Esophagus muscularis mucosa (tissue), 3 donors: ENCODE data around the gene CNTNAP2.

ENCODE experiments used
- CTCF ChIP-seq, 3 experiments: fragments of 200-600 bp in 2 of 3; fragments of 450-650 bp in 1 of 3; sonication (generic) in 2 of 3; IDR thresholded peaks; one replicate each; pipeline ENCODE4 v1.5.1; 2017 to 2019; ENCODE audit warnings: antibody characterized with exemption in 3 of 3, mild to moderate bottlenecking in 2 of 3, moderate library complexity in 1 of 3
- POLR2AphosphoS5 ChIP-seq, 2 donors: sonication (generic); formaldehyde crosslinking; IDR thresholded peaks; one replicate each; pipeline ENCODE4 v1.6.1; 2017; ENCODE audit warnings: antibody characterized with exemption in 2 of 2

GRCh38 chr7:146713205-146713604 is 596.6 kb downstream of the CNTNAP2 start:
- TF ChIP-seq CTCF (IDR thresholded peaks at IDR 0.05) (no peak), POLR2AphosphoS5 (IDR thresholded peaks at IDR 0.05) (no peak)
